ENCODE results near the gene LPO.

Gene LPO

GRCh38 chr17:58277107-58277801 lies 38.9 kb downstream of the LPO start:
- TF ChIP-seq SIN3A (IDR thresholded peaks at IDR 0.05; ENCODE audit: borderline replicate concordance, insufficient read depth, low read length) (no peak), TAF1 (IDR thresholded peaks at IDR 0.05; ENCODE audit: borderline replicate concordance, insufficient read depth, low read length) (no peak), REST (IDR thresholded peaks at IDR 0.05; ENCODE audit: insufficient read depth in 1 of 2, low read depth in 2 of 2, low read length in 2 of 2) (no peak), POLR2AphosphoS5 (IDR thresholded peaks at IDR 0.05; ENCODE audit: low read depth, low read length) (no peak), FOXP2 (optimal IDR thresholded peaks at IDR 0.05; ENCODE audit: borderline replicate concordance, extremely low read depth, extremely low read length, insufficient read depth) (no peak)

GRCh38 chr17:58277802-58278595 lies 39.6 kb downstream of the LPO start:
- no peak for TF ChIP-seq SIN3A (IDR thresholded peaks at IDR 0.05; ENCODE audit: borderline replicate concordance, insufficient read depth, low read length)
- no peak for TF ChIP-seq REST (IDR thresholded peaks at IDR 0.05; ENCODE audit: insufficient read depth in 1 of 2, low read depth in 2 of 2, low read length in 2 of 2)
- TF ChIP-seq POLR2AphosphoS5 (IDR thresholded peaks at IDR 0.05; ENCODE audit: low read depth, low read length): no peak
- no peak for TF ChIP-seq TAF1 (IDR thresholded peaks at IDR 0.05; ENCODE audit: borderline replicate concordance, insufficient read depth, low read length)
- no peak for TF ChIP-seq FOXP2 (optimal IDR thresholded peaks at IDR 0.05; ENCODE audit: borderline replicate concordance, extremely low read depth, extremely low read length, insufficient read depth)

GRCh38 chr17:58278661-58279015 lies 40.3 kb downstream of the LPO start:
- no peak for TF ChIP-seq TAF1 (IDR thresholded peaks at IDR 0.05; ENCODE audit: borderline replicate concordance, insufficient read depth, low read length)
- no peak for TF ChIP-seq POLR2AphosphoS5 (IDR thresholded peaks at IDR 0.05; ENCODE audit: low read depth, low read length)
- TF ChIP-seq REST (IDR thresholded peaks at IDR 0.05; ENCODE audit: insufficient read depth in 1 of 2, low read depth in 2 of 2, low read length in 2 of 2): no peak
- TF ChIP-seq FOXP2 (optimal IDR thresholded peaks at IDR 0.05; ENCODE audit: borderline replicate concordance, extremely low read depth, extremely low read length, insufficient read depth): no peak
- no peak for TF ChIP-seq SIN3A (IDR thresholded peaks at IDR 0.05; ENCODE audit: borderline replicate concordance, insufficient read depth, low read length)

- TF ChIP-seq POLR2AphosphoS5 (IDR thresholded peaks at IDR 0.05; ENCODE audit: low read depth, low read length): no peak
- TF ChIP-seq TAF1 (IDR thresholded peaks at IDR 0.05; ENCODE audit: borderline replicate concordance, insufficient read depth, low read length): no peak
- no peak for TF ChIP-seq FOXP2 (optimal IDR thresholded peaks at IDR 0.05; ENCODE audit: borderline replicate concordance, extremely low read depth, extremely low read length, insufficient read depth)
Measured at GRCh38 chr17:58279016-58279711, 40.8 kb downstream of the LPO start.

- TF ChIP-seq SIN3A (IDR thresholded peaks at IDR 0.05; ENCODE audit: borderline replicate concordance, insufficient read depth, low read length) (no peak), POLR2AphosphoS5 (IDR thresholded peaks at IDR 0.05; ENCODE audit: low read depth, low read length) (no peak), REST (IDR thresholded peaks at IDR 0.05; ENCODE audit: insufficient read depth in 1 of 2, low read depth in 2 of 2, low read length in 2 of 2) (no peak), TAF1 (IDR thresholded peaks at IDR 0.05; ENCODE audit: borderline replicate concordance, insufficient read depth, low read length) (no peak)
Measured at GRCh38 chr17:58279736-58280479, 41.5 kb downstream of the LPO start.

All from PFSK-1 (cell line).